ENCODE data around the gene PLA2G2F.

The PLA2G2F gene

GRCh38 chr1:20138961-20139550 is at the start of gene PLA2G2F:
Gene PLA2G2F, plus strand, starts transcription at chr1:20139323. Its CDS starts 105 bp downstream, at chr1:20139428.
- no peak for DNase-seq (ENCODE audit: low read depth)

GRCh38 chr1:20089328-20090077 is 49.6 kb upstream of the PLA2G2F start:
- DNase-seq (ENCODE audit: low read depth), result no peak

DNA sequence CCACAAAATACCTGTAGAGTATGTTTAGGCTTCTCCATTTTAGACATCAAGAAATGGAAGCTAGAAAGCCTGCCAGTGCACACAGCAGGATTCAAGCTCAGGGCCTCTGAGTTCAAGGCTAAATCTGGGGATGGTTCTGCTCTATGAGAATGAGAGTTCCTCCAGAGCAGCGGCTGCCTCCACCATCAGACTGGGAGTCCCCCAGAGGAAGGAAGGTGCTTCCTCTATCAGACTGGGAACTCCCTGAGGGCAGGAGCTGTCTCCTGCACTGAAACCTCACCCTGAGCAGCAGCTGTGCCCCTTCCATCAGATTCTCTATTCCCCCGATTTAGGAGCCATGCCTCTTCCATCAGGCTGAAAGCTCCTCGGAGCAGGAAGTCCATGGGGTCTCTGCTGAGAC is 49.0 kb upstream of the PLA2G2F start:
- DNase-seq (ENCODE audit: low read depth), result no peak

DNA sequence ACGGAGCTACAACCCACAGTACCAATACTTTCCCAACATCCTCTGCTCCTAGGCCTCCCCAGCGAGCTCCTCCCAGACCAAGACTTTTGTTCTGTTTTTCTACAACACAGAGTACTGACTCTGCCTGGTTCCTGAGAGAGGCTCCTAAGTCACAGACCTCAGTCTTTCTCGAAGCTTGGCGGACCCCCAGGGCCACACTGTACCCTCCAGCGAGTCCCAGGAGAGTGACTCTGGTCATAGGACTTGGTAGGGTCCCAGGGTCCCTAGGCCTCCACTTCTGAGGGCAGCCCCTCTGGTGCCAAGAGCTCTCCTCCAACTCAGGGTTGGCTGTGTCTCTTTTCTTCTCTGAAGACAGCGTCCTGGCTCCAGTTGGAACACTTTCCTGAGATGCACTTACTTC is 48.5 kb upstream of the PLA2G2F start:
- DNase-seq (ENCODE audit: low read depth), result no peak

GRCh38 chr1:20093303-20093702 is 45.8 kb upstream of the PLA2G2F start:
- no peak for DNase-seq (ENCODE audit: low read depth)

DNA sequence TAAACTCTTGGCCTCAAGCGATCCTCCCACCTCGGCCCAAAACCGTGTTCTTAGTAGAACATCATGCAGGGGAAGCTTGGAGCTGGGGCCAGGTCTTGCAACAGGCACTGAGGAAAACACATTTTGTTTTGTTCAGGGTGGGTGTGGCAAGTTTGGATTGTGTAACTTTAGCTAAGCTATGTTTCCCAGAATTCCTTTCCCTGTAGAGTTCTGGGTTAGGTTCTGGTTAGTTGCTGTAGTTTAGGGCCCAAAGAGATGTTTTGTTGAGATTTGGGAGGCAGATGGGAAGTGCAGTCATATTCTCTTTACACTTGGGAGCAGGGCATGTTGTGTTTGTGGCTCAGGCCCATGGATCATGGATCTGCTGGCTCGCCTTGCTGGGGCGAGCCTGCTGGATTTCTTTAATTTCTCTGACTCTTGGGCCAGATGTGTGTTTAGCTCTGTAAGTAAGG is 45.2 kb upstream of the PLA2G2F start:
- no peak for DNase-seq (ENCODE audit: low read depth)

DNA sequence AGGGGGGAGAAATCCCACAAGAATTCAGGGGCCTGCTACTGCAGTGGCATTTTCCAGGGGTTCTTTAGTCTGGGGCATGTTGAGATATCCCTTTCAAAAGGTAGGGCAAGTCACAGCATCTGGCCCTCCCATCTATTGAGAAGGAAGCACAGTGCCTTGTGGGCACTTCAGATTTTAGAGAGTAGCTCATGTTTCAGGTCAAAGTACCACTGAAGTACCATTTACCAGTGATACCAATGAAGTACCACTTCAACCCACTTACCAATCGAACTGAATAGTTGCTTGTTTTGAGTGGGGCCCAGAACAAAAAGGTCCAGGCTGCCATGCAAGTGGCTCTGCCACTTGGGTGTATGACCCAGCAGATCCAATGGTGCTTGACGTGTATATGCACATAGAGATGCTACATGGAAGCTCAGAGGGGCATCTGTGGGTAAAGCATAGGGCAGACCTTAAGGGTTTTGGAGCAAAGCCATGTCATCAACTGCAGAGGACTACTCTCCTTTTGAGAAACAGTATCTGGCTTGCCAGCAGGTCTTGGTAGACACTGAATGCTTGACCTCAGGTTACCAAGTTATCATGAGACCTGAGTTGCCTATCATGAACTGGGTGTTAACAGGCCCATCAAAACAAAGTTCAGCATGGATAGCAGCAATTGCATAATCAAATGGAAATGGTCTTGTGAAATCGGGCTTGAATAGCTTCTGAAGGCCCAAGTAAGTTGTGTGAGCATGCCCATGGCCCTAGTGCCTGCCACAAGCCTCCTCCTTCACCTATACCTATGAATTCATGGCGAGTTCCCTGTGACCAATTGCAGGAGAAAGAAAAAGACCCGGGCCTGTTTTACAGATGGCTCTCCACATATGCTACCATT is 43.3 kb upstream of the PLA2G2F start:
- no peak for DNase-seq (ENCODE audit: low read depth)

GRCh38 chr1:20096840-20097447 is 42.2 kb upstream of the PLA2G2F start:
- DNase-seq (ENCODE audit: low read depth), result no peak

GRCh38 chr1:20099533-20099932 is 39.6 kb upstream of the PLA2G2F start:
- DNase-seq (ENCODE audit: low read depth), result no peak

GRCh38 chr1:20100632-20101355 is 38.3 kb upstream of the PLA2G2F start:
- no peak for DNase-seq (ENCODE audit: low read depth)

DNA sequence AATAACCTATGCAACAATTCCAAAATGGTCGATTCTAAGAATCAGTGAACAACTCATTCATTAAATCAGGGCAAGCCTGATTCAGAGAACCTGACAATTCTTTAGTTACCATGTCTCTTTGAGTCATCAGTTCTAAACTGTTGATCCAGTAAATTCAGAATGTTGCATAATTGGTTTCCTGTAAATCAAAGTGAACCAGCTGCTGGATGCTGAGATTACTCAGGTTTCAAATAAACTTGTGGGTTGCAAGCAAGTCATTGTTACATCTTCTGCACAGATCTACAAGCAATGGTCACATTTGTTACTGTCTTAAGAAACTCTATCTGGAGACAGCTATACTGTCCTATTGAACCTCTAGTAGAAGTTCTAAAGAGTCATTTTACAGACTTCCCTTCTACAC is 36.2 kb upstream of the PLA2G2F start:
- DNase-seq (ENCODE audit: low read depth), result no peak

DNA sequence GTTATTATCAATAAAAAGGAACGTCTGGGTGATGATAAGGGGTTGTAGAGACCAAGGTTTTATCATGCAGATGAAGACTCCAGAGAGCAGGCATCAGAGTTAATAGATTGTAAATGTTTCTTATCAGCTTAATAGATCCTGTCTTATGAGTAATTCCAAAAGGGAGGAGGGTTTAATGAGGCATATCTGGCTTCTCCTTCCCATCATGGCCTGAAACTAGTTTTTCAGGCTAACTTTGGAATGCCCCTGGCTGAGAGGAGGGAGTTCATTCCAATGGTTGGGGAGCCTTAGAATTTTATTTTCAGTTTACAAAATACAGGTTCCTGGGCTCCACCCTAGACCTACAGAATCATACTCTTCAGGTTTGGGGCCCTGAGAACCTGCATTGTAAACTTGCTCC is 33.3 kb upstream of the PLA2G2F start:
- no peak for DNase-seq (ENCODE audit: low read depth)

- no peak for DNase-seq (ENCODE audit: low read depth)
Observed at GRCh38 chr1:20107351-20107750, 31.8 kb upstream of the PLA2G2F start.

GRCh38 chr1:20107796-20108195 is 31.3 kb upstream of the PLA2G2F start:
- no peak for DNase-seq (ENCODE audit: low read depth)

- no peak for DNase-seq (ENCODE audit: low read depth)
Observed at GRCh38 chr1:20108366-20109123, 30.6 kb upstream of the PLA2G2F start.

- no peak for DNase-seq (ENCODE audit: low read depth)
Observed at GRCh38 chr1:20109223-20109856, 29.8 kb upstream of the PLA2G2F start.

DNA sequence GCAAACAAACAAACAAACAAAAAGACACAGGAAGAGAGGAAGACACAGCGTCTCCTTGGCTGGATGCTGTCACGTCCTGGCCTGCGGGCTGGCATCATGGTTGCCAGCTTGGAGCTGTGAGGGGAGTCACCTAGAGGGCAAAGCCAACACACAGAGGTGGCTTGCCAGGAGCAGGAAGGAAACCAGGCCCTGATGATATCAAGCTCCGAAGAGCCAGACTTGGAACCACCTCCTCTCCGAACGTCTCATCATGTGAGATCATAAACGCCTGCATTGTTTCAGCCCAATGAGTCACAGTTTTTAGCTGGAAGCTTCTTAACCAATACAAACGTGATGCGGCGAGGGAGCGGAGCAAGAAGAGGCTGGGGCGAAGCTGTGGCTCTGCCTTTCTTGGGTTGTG is 28.4 kb upstream of the PLA2G2F start:
- DNase-seq (ENCODE audit: low read depth), result no peak

- no peak for DNase-seq (ENCODE audit: low read depth)
Observed at GRCh38 chr1:20111452-20111851, 27.7 kb upstream of the PLA2G2F start.

- DNase-seq (ENCODE audit: low read depth), result no peak
Observed at GRCh38 chr1:20112279-20113000, 26.7 kb upstream of the PLA2G2F start.

All from activated T-helper 9 cell treated with anti-CD3 and anti-CD28 coated beads, Interleukin-2, amount 50 U/mL, for 16 hours (primary cell).